GM12865 (cell line): Measurements from ENCODE around the gene ANGPTL4.

ENCODE experiments used
- DNase-seq: peaks from one replicate; pipeline ENCODE4 v3.0.0; 2010; ENCODE audit warnings: low read depth
- H3K4me3 ChIP-seq: 2 replicates; pipeline ENCODE4 v1.5.1; 2011; ENCODE audit warnings: mild to moderate bottlenecking, low read depth, low read length, control low read depth
- TF ChIP-seq, protein P1 (sequence below): IDR thresholded peaks from 2 replicates; pipeline ENCODE4 v1.5.1; 2011; ENCODE audit warnings: low read length, control low read depth, low read depth, inconsistent platforms; ENCODE audit not compliant: insufficient read depth; ENCODE audit errors: missing control alignments

The ANGPTL4 gene

GRCh38 chr19:8358948-8359347 lies 5.0 kb upstream of the ANGPTL4 start:
- TF ChIP-seq, protein P1, sequence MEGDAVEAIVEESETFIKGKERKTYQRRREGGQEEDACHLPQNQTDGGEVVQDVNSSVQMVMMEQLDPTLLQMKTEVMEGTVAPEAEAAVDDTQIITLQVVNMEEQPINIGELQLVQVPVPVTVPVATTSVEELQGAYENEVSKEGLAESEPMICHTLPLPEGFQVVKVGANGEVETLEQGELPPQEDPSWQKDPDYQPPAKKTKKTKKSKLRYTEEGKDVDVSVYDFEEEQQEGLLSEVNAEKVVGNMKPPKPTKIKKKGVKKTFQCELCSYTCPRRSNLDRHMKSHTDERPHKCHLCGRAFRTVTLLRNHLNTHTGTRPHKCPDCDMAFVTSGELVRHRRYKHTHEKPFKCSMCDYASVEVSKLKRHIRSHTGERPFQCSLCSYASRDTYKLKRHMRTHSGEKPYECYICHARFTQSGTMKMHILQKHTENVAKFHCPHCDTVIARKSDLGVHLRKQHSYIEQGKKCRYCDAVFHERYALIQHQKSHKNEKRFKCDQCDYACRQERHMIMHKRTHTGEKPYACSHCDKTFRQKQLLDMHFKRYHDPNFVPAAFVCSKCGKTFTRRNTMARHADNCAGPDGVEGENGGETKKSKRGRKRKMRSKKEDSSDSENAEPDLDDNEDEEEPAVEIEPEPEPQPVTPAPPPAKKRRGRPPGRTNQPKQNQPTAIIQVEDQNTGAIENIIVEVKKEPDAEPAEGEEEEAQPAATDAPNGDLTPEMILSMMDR: no peak
- no peak for DNase-seq
- no peak overlapping the region for H3K4me3 ChIP-seq

- no peak overlapping the region for H3K4me3 ChIP-seq
- TF ChIP-seq, protein P1: no peak
- DNase-seq: no peak
Observed at GRCh38 chr19:8360196-8360595, 3.8 kb upstream of the ANGPTL4 start.

- DNase-seq: no peak
- no peak overlapping the region for H3K4me3 ChIP-seq
- TF ChIP-seq, protein P1: no peak
Observed at GRCh38 chr19:8361921-8362793, 1.8 kb upstream of the ANGPTL4 start.

GRCh38 chr19:8366121-8366581 lies 2.2 kb downstream of the ANGPTL4 start:
- H3K4me3 ChIP-seq: no peak overlapping the region
- TF ChIP-seq, protein P1: no peak
- no peak for DNase-seq

- no peak for DNase-seq
- TF ChIP-seq, protein P1: no peak
- H3K4me3 ChIP-seq: no peak overlapping the region
Observed at GRCh38 chr19:8366961-8367326, 3.0 kb downstream of the ANGPTL4 start.

- DNase-seq: no peak
- TF ChIP-seq, protein P1: no peak
- H3K4me3 ChIP-seq: no peak overlapping the region
Observed at GRCh38 chr19:8367327-8368001, 3.5 kb downstream of the ANGPTL4 start.
